Astrocyte (in vitro differentiated cells and primary cell): ENCODE results near the gene BCAR1. TPM values are rescaled to one million over a fixed set of nuclear protein-coding genes. Genes with fewer than 3 reads are reported as not detected.
"Not testable (repeated sequence)": the region's sequence is repeated elsewhere in the genome, so short reads cannot be mapped to it uniquely, and the experiment has no call there.

Experiments
- DNase-seq: peaks from one replicate; pipeline ENCODE4 v3.0.0-alpha.2; 2010; ENCODE audit warnings: low read depth
- FAIRE-seq: peaks from 2 replicates; lab custom pipeline; 2011; peaks lifted over from hg19 to GRCh38; lab: Jason Lieb, UNC
- H2AFZ ChIP-seq: 2 replicates; pipeline ENCODE4 v1.6.0; 2012; ENCODE audit warnings: low read depth, low read length, inconsistent platforms
- H3K27ac ChIP-seq: 2 replicates; pipeline ENCODE4 v1.5.1; 2011; ENCODE audit warnings: low read depth, low read length, inconsistent platforms
- H3K27me3 ChIP-seq: 2 replicates; pipeline ENCODE4 v1.6.0; 2011; ENCODE audit warnings: low read length, inconsistent platforms; ENCODE audit not compliant: insufficient read depth
- H3K36me3 ChIP-seq: 2 replicates; pipeline ENCODE4 v1.5.1; 2011; ENCODE audit warnings: low read length, inconsistent platforms; ENCODE audit not compliant: insufficient read depth
- H3K4me1 ChIP-seq: 2 replicates; pipeline ENCODE4 v1.5.1; 2011; ENCODE audit warnings: low read length, inconsistent platforms; ENCODE audit not compliant: insufficient read depth
- H3K4me2 ChIP-seq: 2 replicates; pipeline ENCODE4 v1.6.0; 2012; ENCODE audit warnings: low read length, inconsistent platforms
- H3K4me3 ChIP-seq: 2 replicates; pipeline ENCODE4 v1.5.1; 2011; ENCODE audit warnings: low read depth, mild to moderate bottlenecking, low read length, inconsistent platforms; ENCODE audit not compliant: insufficient read depth
- H3K79me2 ChIP-seq: 2 replicates; pipeline ENCODE4 v1.6.0; 2012; ENCODE audit warnings: mild to moderate bottlenecking, low read length, inconsistent platforms; ENCODE audit not compliant: insufficient read depth
- H3K9ac ChIP-seq: 2 replicates; pipeline ENCODE4 v1.6.0; 2012; ENCODE audit warnings: mild to moderate bottlenecking, low read length, inconsistent platforms
- H3K9me3 ChIP-seq: 2 replicates; pipeline ENCODE4 v1.5.1; 2012; ENCODE audit warnings: low read depth, mild to moderate bottlenecking, low read length, inconsistent platforms; ENCODE audit not compliant: insufficient read depth
- H4K20me1 ChIP-seq: 2 replicates; pipeline ENCODE4 v1.6.0; 2012; ENCODE audit warnings: low read length, inconsistent platforms; ENCODE audit not compliant: insufficient read depth
- H3K27ac Mint-ChIP-seq: one replicate; pipeline ENCODE4 v1.8.0; 2021; ENCODE audit warnings: mild to moderate bottlenecking, mixed read lengths; ENCODE audit not compliant: unreplicated experiment
- H3K27me3 Mint-ChIP-seq: one replicate; pipeline ENCODE4 v1.8.0; 2021; ENCODE audit warnings: low read depth, mixed read lengths; ENCODE audit not compliant: unreplicated experiment
- H3K36me3 Mint-ChIP-seq: one replicate; pipeline ENCODE4 v1.8.0; 2021; ENCODE audit warnings: low read depth, mixed read lengths; ENCODE audit not compliant: unreplicated experiment
- H3K4me1 Mint-ChIP-seq: one replicate; pipeline ENCODE4 v1.8.0; 2021; ENCODE audit warnings: low read depth, mixed read lengths; ENCODE audit not compliant: unreplicated experiment
- H3K4me3 Mint-ChIP-seq: one replicate; pipeline ENCODE4 v1.8.0; 2021; ENCODE audit warnings: mild to moderate bottlenecking, moderate library complexity, mixed read lengths; ENCODE audit not compliant: unreplicated experiment
- H3K9me3 Mint-ChIP-seq: one replicate; pipeline ENCODE4 v1.8.0; 2021; ENCODE audit warnings: mild to moderate bottlenecking, mixed read lengths; ENCODE audit not compliant: unreplicated experiment
- CTCF ChIP-seq: IDR thresholded peaks from 2 replicates; pipeline ENCODE4 v1.5.1; 2011; ENCODE audit warnings: low read depth, mild to moderate bottlenecking, inconsistent platforms, low read length, moderate library complexity; ENCODE audit not compliant: insufficient read depth
- EZH2 ChIP-seq: IDR thresholded peaks from 2 replicates; pipeline ENCODE4 v1.6.1; 2012; ENCODE audit warnings: mild to moderate bottlenecking, low read length, inconsistent platforms; ENCODE audit not compliant: insufficient read depth
- total RNA-seq: library from RNA; stranded (reverse); gene quantifications from 2 replicates; pipeline ENCODE4 v1.2.1, GENCODE V29; 2021

BCAR1 gene
- total RNA-seq, 1 donor from 2014 or later: 296 TPM

- no peak within 1 kb of the TSS for H3K4me3 ChIP-seq
- Mint-ChIP-seq H3K36me3 (no peaks in the 10 kb centered on the region), H3K4me3 (peak within 1 kb of the TSS; percentile 20), H3K9me3 (no peaks in the 10 kb centered on the region), H3K27ac (peak within 1 kb of the TSS; percentile 41), H3K4me1 (peaks cover 2% of the 10 kb centered on the region), H3K27me3 (peaks cover 7% of the 10 kb centered on the region)
- TF ChIP-seq CTCF: no peak
- TF ChIP-seq EZH2: no peak
- no peaks in the 10 kb centered on the region for H3K27me3 ChIP-seq
- H3K79me2 ChIP-seq: no peaks in the 10 kb centered on the region
- no peaks in the 10 kb centered on the region for H3K36me3 ChIP-seq
- H3K4me2 ChIP-seq: no peak within 1 kb of the TSS
- FAIRE-seq (no peak), DNase-seq (no peak)
- H4K20me1 ChIP-seq: no peaks in the 10 kb centered on the region
- no peak within 1 kb of the TSS for H2AFZ ChIP-seq
- no peaks in the 10 kb centered on the region for H3K9me3 ChIP-seq
- H3K27ac ChIP-seq: no peak within 1 kb of the TSS
- no peak within 1 kb of the TSS for H3K9ac ChIP-seq
- peaks cover 3% of the 10 kb centered on the region for H3K4me1 ChIP-seq
Observed at GRCh38 chr16:75206749-75207451, 44.5 kb downstream of the BCAR1 start, which contains the start of gene CTRB2. Gene CTRB2, minus strand, starts transcription at chr16:75207161. Its CDS starts 20 bp downstream, at chr16:75207141.

GRCh38 chr16:75205961-75206748, 45.3 kb downstream of the BCAR1 start:
- H3K27me3 Mint-ChIP-seq, H3K27ac Mint-ChIP-seq, H3K36me3 ChIP-seq, H3K4me2 ChIP-seq, H3K27ac ChIP-seq, H3K9me3 ChIP-seq, FAIRE-seq, H3K9me3 Mint-ChIP-seq, H2AFZ ChIP-seq, H3K4me1 Mint-ChIP-seq, H3K79me2 ChIP-seq, H3K4me3 Mint-ChIP-seq, H3K4me3 ChIP-seq, DNase-seq, H3K4me1 ChIP-seq, H4K20me1 ChIP-seq, H3K36me3 Mint-ChIP-seq, H3K27me3 ChIP-seq, H3K9ac ChIP-seq: not testable (repeated sequence)

GRCh38 chr16:75205438-75205837, 46.0 kb downstream of the BCAR1 start:
- H3K9ac ChIP-seq, H3K27ac ChIP-seq, H3K79me2 ChIP-seq, H3K27me3 Mint-ChIP-seq, H4K20me1 ChIP-seq, H3K36me3 ChIP-seq, H3K9me3 ChIP-seq, H3K27me3 ChIP-seq, H2AFZ ChIP-seq, H3K4me1 ChIP-seq, H3K36me3 Mint-ChIP-seq, H3K4me1 Mint-ChIP-seq, DNase-seq, H3K4me2 ChIP-seq, H3K4me3 ChIP-seq, H3K27ac Mint-ChIP-seq, FAIRE-seq, H3K4me3 Mint-ChIP-seq, H3K9me3 Mint-ChIP-seq: not testable (repeated sequence)

GRCh38 chr16:75204905-75205304, 46.5 kb downstream of the BCAR1 start:
- H3K4me1 ChIP-seq, H3K27ac Mint-ChIP-seq, H3K36me3 Mint-ChIP-seq, H3K27me3 Mint-ChIP-seq, H3K4me3 ChIP-seq, H3K27me3 ChIP-seq, H4K20me1 ChIP-seq, H2AFZ ChIP-seq, FAIRE-seq, H3K4me3 Mint-ChIP-seq, DNase-seq, H3K9ac ChIP-seq, H3K27ac ChIP-seq, H3K9me3 Mint-ChIP-seq, H3K9me3 ChIP-seq, H3K36me3 ChIP-seq, H3K4me1 Mint-ChIP-seq, H3K79me2 ChIP-seq, H3K4me2 ChIP-seq: not testable (repeated sequence)
